Measurements from ENCODE around the gene VSX1. TPM values are rescaled to one million over a fixed set of nuclear protein-coding genes. Genes with fewer than 3 reads are reported as not detected.
A peak's percentile ranks its signal among the peaks of the same experiment; 100 is the strongest.

Gene VSX1
- total and polyA plus RNA-seq, 3 experiments from 2014 or later = not detected

- ChIA-PET POLR2A (interaction anchor here (0.6 kb wide), 1 partner anchor 28 kb away, joined by 3 read pairs; no protein-coding TSS in a partner anchor), CTCF (interaction anchor here (0.8 to 10.4 kb wide), 7 partner anchors 15 to 132 kb away, joined by 3 to 147 read pairs (median 3); no protein-coding TSS in a partner anchor)
- no peak overlapping the region for H3K27ac ChIP-seq (ENCODE audit: low read depth, low read length)
- no peaks in the 10 kb centered on the region for H3K36me3 Mint-ChIP-seq
- no peaks in the 10 kb centered on the region for H3K36me3 ChIP-seq (ENCODE audit: insufficient read depth, low read length)
- no peaks in the 10 kb centered on the region for H3K9me3 ChIP-seq (ENCODE audit: low read length)
- H3K27ac Mint-ChIP-seq = peak overlapping the region in 1 of 8 donors; percentile 41
- H3K4me3 ChIP-seq (ENCODE audit: low read length) = no peak overlapping the region
- DNase-seq = no peak
- H3K27me3 ChIP-seq (ENCODE audit: insufficient read depth, low read length, poor library complexity, severe bottlenecking) = no peaks in the 10 kb centered on the region
- H3K4me3 Mint-ChIP-seq = peak overlapping the region in 1 of 7 donors; percentile 22
- H3K9me3 Mint-ChIP-seq = no peaks in the 10 kb centered on the region
- H3K27me3 Mint-ChIP-seq = peaks cover 3 to 9% of the 10 kb centered on the region in 2 donors
- H3K4me1 Mint-ChIP-seq = peaks cover 14 to 18% (median 18%) of the 10 kb centered on the region in 3 donors
- peaks cover 19% of the 10 kb centered on the region for H3K4me1 ChIP-seq (ENCODE audit: insufficient read depth, low read length)
These were observed 19.1 kb downstream of the VSX1 start for GRCh38 chr20:25062841-25063240.

GRCh38 chr20:25061821-25062530 lies 20.0 kb downstream of the VSX1 start:
- CTCF ChIA-PET = interaction anchor here (1.1 to 10.4 kb wide), 7 partner anchors 16 to 131 kb away, joined by 3 to 147 read pairs (median 3); no protein-coding TSS in a partner anchor
- Mint-ChIP-seq H3K4me1 (peaks cover 16 to 20% (median 18%) of the 10 kb centered on the region in 3 donors), H3K27me3 (peaks cover 3 to 9% of the 10 kb centered on the region in 2 donors), H3K36me3 (peaks cover 0 to 2% (median 0%) of the 10 kb centered on the region in 3 donors), H3K4me3 (peak overlapping the region in 2 of 7 donors; percentile 59 to 69), H3K9me3 (no peaks in the 10 kb centered on the region), H3K27ac (peak overlapping the region in 3 of 8 donors; percentile 2 to 73 (median 14))
- Histone ChIP-seq H3K27ac (ENCODE audit: low read depth, low read length) (no peak overlapping the region), H3K4me1 (ENCODE audit: insufficient read depth, low read length) (peaks cover 19% of the 10 kb centered on the region), H3K4me3 (ENCODE audit: low read length) (no peak overlapping the region), H3K36me3 (ENCODE audit: insufficient read depth, low read length) (no peaks in the 10 kb centered on the region), H3K9me3 (ENCODE audit: low read length) (no peaks in the 10 kb centered on the region), H3K27me3 (ENCODE audit: insufficient read depth, low read length, poor library complexity, severe bottlenecking) (no peaks in the 10 kb centered on the region)
- POLR2A ChIA-PET = no interaction called here
- DNase-seq = no peak

- H3K4me1 Mint-ChIP-seq = peaks cover 18 to 28% (median 22%) of the 10 kb centered on the region in 3 donors
- peaks cover 26% of the 10 kb centered on the region for H3K4me1 ChIP-seq (ENCODE audit: insufficient read depth, low read length)
- H3K27me3 Mint-ChIP-seq = peaks cover 1 to 9% of the 10 kb centered on the region in 2 donors
- H3K9me3 Mint-ChIP-seq = no peaks in the 10 kb centered on the region
- H3K27ac Mint-ChIP-seq = peak overlapping the region in 5 of 8 donors; percentile 34 to 83 (median 65)
- peak overlapping the region in 1 of 7 donors; percentile 71 for H3K4me3 Mint-ChIP-seq
- no peak for DNase-seq
- peaks cover 0 to 4% (median 0%) of the 10 kb centered on the region in 3 donors for H3K36me3 Mint-ChIP-seq
- no peaks in the 10 kb centered on the region for H3K9me3 ChIP-seq (ENCODE audit: low read length)
- no peak overlapping the region for H3K27ac ChIP-seq (ENCODE audit: low read depth, low read length)
- ChIA-PET POLR2A (interaction anchor here (0.5 kb wide), 1 partner anchor 25 kb away, joined by 3 read pairs; no protein-coding TSS in a partner anchor), CTCF (interaction anchor here (1.1 to 10.4 kb wide), 5 partner anchors 18 to 130 kb away, joined by 3 to 147 read pairs (median 3); no protein-coding TSS in a partner anchor)
- H3K27me3 ChIP-seq (ENCODE audit: insufficient read depth, low read length, poor library complexity, severe bottlenecking) = no peaks in the 10 kb centered on the region
- H3K4me3 ChIP-seq (ENCODE audit: low read length) = no peak overlapping the region
- H3K36me3 ChIP-seq (ENCODE audit: insufficient read depth, low read length) = no peaks in the 10 kb centered on the region
These were observed 20.7 kb downstream of the VSX1 start for GRCh38 chr20:25061103-25061799.

- Histone ChIP-seq H3K4me3 (ENCODE audit: low read length) (no peak overlapping the region), H3K27ac (ENCODE audit: low read depth, low read length) (no peak overlapping the region), H3K4me1 (ENCODE audit: insufficient read depth, low read length) (peaks cover 34% of the 10 kb centered on the region), H3K9me3 (ENCODE audit: low read length) (no peaks in the 10 kb centered on the region), H3K27me3 (ENCODE audit: insufficient read depth, low read length, poor library complexity, severe bottlenecking) (no peaks in the 10 kb centered on the region), H3K36me3 (ENCODE audit: insufficient read depth, low read length) (peaks cover 6% of the 10 kb centered on the region)
- POLR2A ChIA-PET = interaction anchor here (0.9 kb wide), 1 partner anchor 111 kb away, joined by 4 read pairs; the partner anchor contains the start of gene CST7
- Mint-ChIP-seq H3K36me3 (peaks cover 0 to 11% (median 0%) of the 10 kb centered on the region in 3 donors), H3K9me3 (no peaks in the 10 kb centered on the region), H3K27me3 (peaks cover 0 to 6% of the 10 kb centered on the region in 2 donors), H3K4me1 (peaks cover 27 to 32% (median 28%) of the 10 kb centered on the region in 3 donors), H3K4me3 (peak overlapping the region in 2 of 7 donors; percentile 61 to 71), H3K27ac (peak overlapping the region in 5 of 8 donors; percentile 17 to 95 (median 85))
- no peak for DNase-seq
- CTCF ChIA-PET = interaction anchor here (0.9 to 10.4 kb wide), 6 partner anchors 20 to 119 kb away, joined by 3 to 147 read pairs (median 4); no protein-coding TSS in a partner anchor
These were observed 22.0 kb downstream of the VSX1 start for GRCh38 chr20:25059866-25060465.

- CTCF ChIA-PET = interaction anchor here (0.8 to 10.4 kb wide), 10 partner anchors 9 to 128 kb away, joined by 3 to 147 read pairs (median 3); no protein-coding TSS in a partner anchor
- H3K4me3 Mint-ChIP-seq = peak overlapping the region; percentile 80 to 89 (median 83)
- POLR2A ChIA-PET = interaction anchor here (0.9 to 2.4 kb wide), 10 partner anchors 16 to 1701 kb away, joined by 3 to 26 read pairs (median 6); partner anchors contain the start of genes APMAP, CST7, ENTPD6 and PYGB
- peaks cover 36 to 40% (median 36%) of the 10 kb centered on the region in 3 donors for H3K4me1 Mint-ChIP-seq
- peaks cover 0 to 18% (median 0%) of the 10 kb centered on the region in 3 donors for H3K36me3 Mint-ChIP-seq
- peaks cover 0 to 6% of the 10 kb centered on the region in 2 donors for H3K27me3 Mint-ChIP-seq
- no peaks in the 10 kb centered on the region for H3K9me3 Mint-ChIP-seq
- H3K9me3 ChIP-seq (ENCODE audit: low read length) = no peaks in the 10 kb centered on the region
- peak overlapping the region; percentile 90 for H3K4me3 ChIP-seq (ENCODE audit: low read length)
- H3K36me3 ChIP-seq (ENCODE audit: insufficient read depth, low read length) = peaks cover 9% of the 10 kb centered on the region
- peak overlapping the region; percentile 79 to 95 (median 92) for H3K27ac Mint-ChIP-seq
- H3K27ac ChIP-seq (ENCODE audit: low read depth, low read length) = peak overlapping the region; percentile 86
- no peaks in the 10 kb centered on the region for H3K27me3 ChIP-seq (ENCODE audit: insufficient read depth, low read length, poor library complexity, severe bottlenecking)
- peaks cover 43% of the 10 kb centered on the region for H3K4me1 ChIP-seq (ENCODE audit: insufficient read depth, low read length)
- peak in 1 of 5 donors; percentile 36 for DNase-seq
These were observed 22.8 kb downstream of the VSX1 start for GRCh38 chr20:25058847-25059810.

- Histone ChIP-seq H3K27ac (ENCODE audit: low read depth, low read length) (peak within 1 kb of the TSS; percentile 86), H3K27me3 (ENCODE audit: insufficient read depth, low read length, poor library complexity, severe bottlenecking) (no peaks in the 10 kb centered on the region), H3K36me3 (ENCODE audit: insufficient read depth, low read length) (peaks cover 9% of the 10 kb centered on the region), H3K9me3 (ENCODE audit: low read length) (no peaks in the 10 kb centered on the region), H3K4me1 (ENCODE audit: insufficient read depth, low read length) (peaks cover 50% of the 10 kb centered on the region), H3K4me3 (ENCODE audit: low read length) (peak within 1 kb of the TSS; percentile 90)
- peaks cover 44 to 49% (median 45%) of the 10 kb centered on the region in 3 donors for H3K4me1 Mint-ChIP-seq
- DNase-seq = peak; percentile 63 to 87 (median 81)
- ChIA-PET POLR2A (interaction anchor here (0.5 to 2.4 kb wide), 14 partner anchors 15 to 1700 kb away, joined by 3 to 26 read pairs (median 4); partner anchors contain the start of genes APMAP, CST7, ENTPD6 and PYGB), CTCF (interaction anchor here (0.8 to 10.4 kb wide), 6 partner anchors 8 to 127 kb away, joined by 3 to 147 read pairs (median 3); no protein-coding TSS in a partner anchor)
- peaks cover 0 to 6% of the 10 kb centered on the region in 2 donors for H3K27me3 Mint-ChIP-seq
- H3K9me3 Mint-ChIP-seq = no peaks in the 10 kb centered on the region
- H3K36me3 Mint-ChIP-seq = peaks cover 0 to 21% (median 0%) of the 10 kb centered on the region in 3 donors
- H3K27ac Mint-ChIP-seq = peak within 1 kb of the TSS; percentile 90 to 97 (median 94)
- H3K4me3 Mint-ChIP-seq = peak within 1 kb of the TSS; percentile 85 to 95 (median 89)
These were observed 23.7 kb downstream of the VSX1 start, which contains the start of gene ACSS1 for GRCh38 chr20:25058051-25058846. TSS of gene ACSS1 (minus strand) at chr20:25058139. CDS start at chr20:25058102, 37 bp downstream.

All from CD8-positive, alpha-beta memory T cell (primary cell).